Lower leg skin (tissue), 3 donors: Measurements from ENCODE around the gene PRKCH.

Experiments
- POLR2A ChIP-seq, 2 donors: fragments of 450-650 bp; IDR thresholded peaks; one replicate each; pipeline ENCODE4 v1.6.1; 2016 to 2017; ENCODE audit warnings: antibody characterized with exemption in 2 of 2, mild to moderate bottlenecking in 1 of 2, moderate library complexity in 1 of 2
- TF ChIP-seq, protein P1 (sequence below), 3 donors: fragments of 450-650 bp; IDR thresholded peaks; one replicate each; pipeline ENCODE4 v1.5.1; 2016; ENCODE audit warnings: antibody characterized with exemption in 3 of 3, mild to moderate bottlenecking in 3 of 3, moderate library complexity in 2 of 3

DNA sequence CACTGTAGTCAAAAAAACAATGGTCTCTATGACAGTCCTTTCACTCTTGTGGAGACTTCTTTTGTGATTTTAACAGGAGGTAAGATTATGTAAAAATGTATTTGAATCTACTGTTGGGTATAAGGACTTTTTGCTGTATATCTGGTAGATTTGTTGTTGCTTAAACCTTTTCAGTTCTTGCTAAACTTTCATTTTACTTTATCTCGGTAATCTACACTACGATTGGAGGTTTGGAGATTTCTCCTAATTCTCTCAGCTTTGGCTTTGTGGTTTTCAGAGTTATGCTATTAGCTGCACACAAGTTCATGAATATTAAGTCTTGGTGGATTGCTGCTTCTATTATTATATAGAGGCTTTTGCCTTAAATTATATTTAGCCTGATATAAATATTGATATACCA, 257.4 kb downstream of the PRKCH start:
- TF ChIP-seq POLR2A (IDR thresholded peaks at IDR 0.05), result no peak
- TF ChIP-seq, protein P1, sequence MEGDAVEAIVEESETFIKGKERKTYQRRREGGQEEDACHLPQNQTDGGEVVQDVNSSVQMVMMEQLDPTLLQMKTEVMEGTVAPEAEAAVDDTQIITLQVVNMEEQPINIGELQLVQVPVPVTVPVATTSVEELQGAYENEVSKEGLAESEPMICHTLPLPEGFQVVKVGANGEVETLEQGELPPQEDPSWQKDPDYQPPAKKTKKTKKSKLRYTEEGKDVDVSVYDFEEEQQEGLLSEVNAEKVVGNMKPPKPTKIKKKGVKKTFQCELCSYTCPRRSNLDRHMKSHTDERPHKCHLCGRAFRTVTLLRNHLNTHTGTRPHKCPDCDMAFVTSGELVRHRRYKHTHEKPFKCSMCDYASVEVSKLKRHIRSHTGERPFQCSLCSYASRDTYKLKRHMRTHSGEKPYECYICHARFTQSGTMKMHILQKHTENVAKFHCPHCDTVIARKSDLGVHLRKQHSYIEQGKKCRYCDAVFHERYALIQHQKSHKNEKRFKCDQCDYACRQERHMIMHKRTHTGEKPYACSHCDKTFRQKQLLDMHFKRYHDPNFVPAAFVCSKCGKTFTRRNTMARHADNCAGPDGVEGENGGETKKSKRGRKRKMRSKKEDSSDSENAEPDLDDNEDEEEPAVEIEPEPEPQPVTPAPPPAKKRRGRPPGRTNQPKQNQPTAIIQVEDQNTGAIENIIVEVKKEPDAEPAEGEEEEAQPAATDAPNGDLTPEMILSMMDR (IDR thresholded peaks at IDR 0.05), result no peak
